HG02981 (cell line): Measurements from ENCODE around the gene MPPED1.

Experiments
- ATAC-seq: cut with Tn5 transposase; IDR thresholded peaks from one replicate; pipeline ENCODE4 v1.9.1; 2021; ENCODE audit warnings: mild to moderate bottlenecking, moderate library complexity; ENCODE audit not compliant: unreplicated experiment

Gene MPPED1

GRCh38 chr22:43491177-43491576 lies 79.4 kb downstream of the MPPED1 start:
- ATAC-seq: no peak

DNA sequence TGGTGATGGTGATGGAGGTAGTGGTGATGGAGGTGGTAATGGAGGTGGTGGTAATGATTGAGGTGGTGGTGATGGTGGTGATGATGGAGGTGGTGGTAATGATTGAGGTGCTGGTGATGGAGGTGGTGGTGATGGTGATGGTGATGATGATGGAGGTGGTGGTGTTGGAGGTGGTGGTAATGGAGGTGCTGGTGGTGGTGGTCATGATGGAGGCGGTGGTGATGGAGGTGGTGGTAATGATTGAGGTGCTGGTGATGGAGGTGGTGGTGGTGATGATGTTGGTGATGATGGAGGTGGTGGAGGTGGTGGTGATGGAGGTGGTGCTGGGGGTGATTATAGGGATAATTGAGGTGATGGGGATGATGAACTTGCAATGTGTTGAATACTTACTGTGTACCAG lies 79.9 kb downstream of the MPPED1 start:
- ATAC-seq: no peak

DNA sequence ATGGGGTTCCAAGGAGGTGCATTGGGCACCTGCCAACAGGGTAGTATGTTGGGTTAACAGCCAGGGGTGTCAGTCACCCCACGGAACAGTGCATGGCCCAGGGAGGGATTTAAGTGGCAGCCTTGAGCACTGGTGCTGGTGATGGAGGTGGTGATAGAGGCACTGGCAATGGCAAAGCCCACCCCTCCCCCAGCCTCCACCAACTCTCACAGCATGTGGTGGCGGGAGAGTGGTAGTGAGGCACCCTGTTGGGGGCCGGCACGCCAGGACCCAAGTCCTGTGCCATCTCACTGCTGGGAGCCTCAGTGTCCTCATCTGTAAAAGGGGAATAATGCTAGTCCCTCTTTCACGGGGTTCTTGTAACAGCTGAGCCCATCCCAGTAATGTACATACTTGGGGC lies 81.5 kb downstream of the MPPED1 start:
- no peak for ATAC-seq

DNA sequence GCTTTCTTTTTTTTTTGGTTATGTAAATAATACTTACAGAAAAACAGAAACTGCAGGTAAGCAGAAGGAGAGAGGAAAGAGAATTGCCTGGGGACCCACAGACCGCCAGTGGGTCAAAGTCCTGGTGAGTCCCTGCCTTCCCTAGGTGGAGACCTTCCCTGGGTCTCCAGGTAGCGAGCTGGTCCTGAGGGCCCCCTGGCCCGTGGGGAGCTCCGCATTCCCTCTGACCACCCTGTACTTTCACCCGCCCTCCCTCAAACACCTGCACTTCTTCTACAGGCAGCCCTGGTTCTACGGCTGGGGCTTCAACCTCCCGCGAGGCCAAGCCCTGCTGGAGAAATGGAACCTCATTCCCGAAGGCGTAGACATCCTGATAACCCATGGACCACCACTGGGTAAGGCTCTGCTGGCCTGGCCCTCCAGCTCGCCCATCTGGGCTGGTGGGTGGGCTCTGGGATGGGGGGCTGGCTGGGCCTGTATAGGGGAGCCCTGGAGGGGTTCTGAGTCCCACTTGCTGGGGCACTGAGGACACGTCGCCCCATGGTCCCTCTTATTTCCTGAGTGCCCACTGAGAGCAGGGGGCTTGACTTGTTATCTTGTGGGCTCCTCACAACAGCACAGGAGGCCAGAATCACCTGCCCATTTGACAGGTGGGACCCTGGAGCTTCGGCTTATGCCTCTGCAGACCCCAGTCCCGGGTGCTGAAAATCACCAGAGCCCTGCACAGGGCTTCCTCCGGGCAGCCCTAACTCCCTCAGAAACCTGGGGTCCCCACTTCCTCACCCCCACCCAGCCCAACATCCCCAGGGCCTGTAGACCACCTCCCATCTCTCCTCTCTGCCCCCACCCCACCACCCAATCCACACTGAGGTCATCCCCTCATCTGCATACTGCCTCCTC lies 86.4 kb downstream of the MPPED1 start:
- ATAC-seq: no peak

DNA sequence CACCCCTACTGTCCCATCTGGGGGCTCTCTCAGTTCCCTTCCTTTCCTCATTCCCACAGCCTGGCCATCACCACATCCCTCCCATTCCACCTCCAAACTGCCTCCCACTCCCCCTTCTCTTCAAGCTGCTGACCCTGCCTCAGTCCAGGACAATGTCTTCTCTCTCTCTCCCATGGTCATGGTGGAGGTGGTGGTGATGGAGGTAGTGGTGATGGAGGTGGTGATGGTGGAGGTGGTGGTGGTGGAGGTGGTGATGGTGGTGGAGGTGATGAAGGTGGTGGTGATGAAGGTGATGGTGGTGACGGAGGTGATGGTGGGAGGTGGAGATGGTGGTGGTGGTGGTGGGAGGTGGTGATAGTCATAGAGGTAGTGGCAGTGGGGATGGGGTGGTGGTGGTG lies 87.0 kb downstream of the MPPED1 start:
- no peak for ATAC-seq

DNA sequence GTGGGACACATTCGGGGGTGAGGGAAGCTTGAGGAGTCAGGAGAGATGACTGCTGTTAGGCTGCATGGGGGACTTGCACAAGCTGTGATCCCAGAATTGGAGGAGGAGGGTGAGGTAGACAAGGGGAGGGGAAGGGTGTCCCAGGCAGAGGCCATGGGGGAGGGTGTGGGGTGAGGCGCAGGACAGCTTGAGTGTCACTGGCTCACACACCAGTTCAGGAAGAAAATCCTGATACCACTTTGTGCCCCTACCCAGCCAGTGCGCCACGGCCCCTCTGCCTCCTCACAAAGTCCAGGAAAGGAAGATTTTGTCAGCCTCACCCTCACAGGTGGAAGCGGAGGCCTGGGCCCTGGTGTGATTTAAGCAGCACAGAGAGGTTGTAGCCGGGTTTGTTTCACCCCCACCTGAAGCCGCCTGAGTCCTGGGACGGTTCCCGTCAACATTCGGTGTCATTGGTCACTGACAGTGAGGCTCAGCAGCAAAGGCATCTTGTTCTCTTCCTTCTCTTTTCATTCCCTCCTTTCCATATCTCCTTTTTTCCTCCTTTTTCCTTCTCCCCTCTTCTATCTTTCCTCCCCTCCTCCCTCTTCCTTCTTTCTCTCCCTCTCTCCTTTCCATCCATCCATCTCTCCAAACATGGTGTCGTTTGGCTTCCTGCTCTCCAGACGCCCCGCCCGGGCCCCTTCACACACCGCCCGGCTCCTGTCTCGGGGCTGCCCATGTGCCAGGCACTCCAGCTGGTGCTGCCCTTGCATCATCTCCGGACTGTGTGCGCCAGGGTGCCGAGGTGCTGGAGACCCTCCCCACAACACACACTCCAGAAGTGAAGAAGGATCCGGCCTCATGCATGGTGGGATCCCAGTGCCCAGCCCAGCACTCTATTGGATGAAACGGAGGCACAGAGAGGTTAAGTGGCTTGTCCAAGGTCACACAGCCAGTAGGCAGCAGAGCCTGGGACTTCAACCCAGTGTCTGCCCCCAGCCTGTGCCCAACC lies 89.3 kb downstream of the MPPED1 start:
- ATAC-seq: no peak

- ATAC-seq: no peak
These were observed 90.1 kb downstream of the MPPED1 start for GRCh38 chr22:43501878-43502277.

DNA sequence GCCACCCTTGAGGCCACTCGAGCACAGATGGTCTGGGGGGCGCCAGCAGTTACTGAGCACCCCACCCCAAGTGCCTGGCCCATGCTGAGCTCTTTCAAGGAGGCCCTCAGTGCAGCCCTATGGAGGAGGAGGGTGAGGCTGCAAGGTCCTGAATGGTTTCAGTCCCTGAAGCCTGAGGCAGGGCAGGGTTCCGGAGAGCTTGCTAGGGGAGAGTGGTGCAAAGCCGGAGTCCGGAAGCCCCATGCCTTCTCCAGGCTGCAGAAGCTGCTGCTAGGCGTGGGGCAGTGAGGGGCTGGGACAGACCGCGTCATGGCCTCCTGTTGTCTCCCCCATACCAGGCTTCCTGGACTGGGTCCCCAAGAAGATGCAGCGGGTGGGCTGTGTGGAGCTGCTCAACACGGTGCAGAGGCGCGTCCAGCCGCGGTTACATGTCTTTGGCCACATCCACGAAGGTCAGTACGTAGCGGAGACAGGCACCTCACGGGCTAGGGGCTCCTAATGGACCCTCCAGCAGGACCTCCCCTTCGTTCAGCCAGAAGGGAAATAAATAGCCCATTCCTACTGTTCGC lies 90.6 kb downstream of the MPPED1 start:
- no peak for ATAC-seq

- ATAC-seq: no peak
These were observed 92.3 kb downstream of the MPPED1 start for GRCh38 chr22:43504068-43504467.

GRCh38 chr22:43504666-43505261 lies 93.0 kb downstream of the MPPED1 start:
- ATAC-seq: no peak

DNA sequence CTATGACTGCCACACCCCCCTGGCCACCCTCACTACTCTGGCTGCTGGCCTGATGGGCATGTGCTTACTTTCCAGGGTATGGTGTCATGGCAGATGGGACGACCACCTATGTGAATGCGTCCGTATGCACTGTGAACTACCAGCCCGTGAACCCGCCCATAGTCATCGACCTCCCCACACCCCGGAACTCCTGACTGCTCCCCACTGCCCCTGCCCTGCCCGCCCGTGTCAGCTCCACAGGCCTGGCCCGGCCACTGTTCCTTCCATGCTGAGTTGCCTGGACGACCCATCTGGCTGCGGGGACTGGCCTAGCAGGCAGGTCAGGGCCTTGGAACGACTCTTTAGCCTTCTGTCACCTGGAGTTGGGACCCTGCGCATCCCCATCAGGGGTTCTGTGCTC lies 93.6 kb downstream of the MPPED1 start:
- ATAC-seq: no peak

- ATAC-seq: no peak
These were observed 94.1 kb downstream of the MPPED1 start for GRCh38 chr22:43505896-43506295.

GRCh38 chr22:43506487-43506886 lies 94.7 kb downstream of the MPPED1 start:
- no peak for ATAC-seq

- no peak for ATAC-seq
These were observed 95.4 kb downstream of the MPPED1 start for GRCh38 chr22:43507235-43507634.

DNA sequence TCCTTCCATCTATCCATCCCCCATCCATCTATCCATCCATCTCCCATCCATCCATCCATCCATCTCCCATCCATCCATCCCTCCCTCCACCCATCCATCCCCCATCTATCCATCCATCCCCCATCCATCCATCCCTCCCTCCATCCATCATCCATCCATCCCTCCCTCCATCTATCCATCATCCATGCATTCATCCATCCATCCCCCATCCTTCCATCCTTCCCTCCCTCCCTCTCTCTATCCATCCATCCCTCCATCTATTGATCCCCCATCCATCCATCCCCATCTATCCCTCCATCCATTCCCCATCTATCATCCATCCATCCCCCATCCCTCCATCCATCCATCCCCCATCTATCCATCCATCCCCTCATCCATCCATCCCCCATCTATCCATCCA lies 96.7 kb downstream of the MPPED1 start:
- no peak for ATAC-seq

DNA sequence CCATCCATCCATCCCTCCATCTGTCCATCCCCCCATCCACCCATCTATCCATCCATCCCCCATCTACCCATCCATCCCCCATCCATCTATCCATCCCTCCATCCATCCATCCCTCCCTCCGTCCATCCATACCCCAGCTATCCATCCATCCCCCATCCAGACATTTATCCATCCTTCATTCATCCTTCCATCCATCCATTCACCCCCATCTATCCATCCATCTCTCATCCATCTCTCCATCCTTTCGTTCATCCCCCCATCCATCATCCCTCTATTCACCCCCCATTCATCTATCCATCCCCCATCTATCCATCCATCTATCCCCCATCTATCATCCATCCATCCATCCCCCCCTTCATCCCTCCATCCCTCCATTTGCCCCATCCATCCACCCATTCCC lies 97.5 kb downstream of the MPPED1 start:
- no peak for ATAC-seq

DNA sequence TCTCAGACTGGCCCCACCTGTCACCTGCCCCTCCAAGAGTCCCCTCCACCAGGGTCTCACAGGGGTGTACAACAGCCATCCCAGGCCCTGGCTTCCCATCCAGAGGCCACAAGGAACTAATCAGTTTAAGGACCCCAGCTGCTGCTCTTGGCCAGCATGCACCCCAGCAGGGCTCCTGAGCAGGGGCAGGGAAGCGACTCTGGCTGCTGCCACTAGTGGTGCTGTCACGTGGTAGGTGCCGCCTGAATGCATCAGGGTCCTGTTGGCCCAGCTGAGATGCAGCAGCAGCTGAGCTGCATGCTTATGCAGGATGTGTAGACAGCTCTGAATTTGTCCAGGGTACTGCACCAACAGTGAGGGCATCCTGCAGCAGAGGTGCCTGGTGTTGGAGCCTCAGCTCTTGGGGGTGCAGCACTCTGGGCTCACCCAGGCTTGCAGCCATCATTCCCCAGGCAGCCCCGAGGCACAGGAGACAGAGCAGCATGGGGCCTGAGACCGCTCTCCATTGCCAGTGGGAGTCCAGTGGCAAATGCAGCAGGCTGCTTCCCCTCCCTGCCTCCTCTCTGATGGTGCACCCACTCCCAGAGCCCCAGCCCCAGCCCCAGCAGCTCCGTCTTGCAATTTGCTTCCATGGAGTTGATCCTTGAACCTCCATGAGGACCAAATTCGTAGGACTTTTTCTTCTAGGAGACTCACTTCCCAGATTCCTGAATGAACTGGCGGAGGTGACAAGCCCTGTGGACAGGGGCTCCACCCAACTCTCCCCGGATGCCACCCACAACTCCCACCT lies 98.7 kb downstream of the MPPED1 start:
- no peak for ATAC-seq

DNA sequence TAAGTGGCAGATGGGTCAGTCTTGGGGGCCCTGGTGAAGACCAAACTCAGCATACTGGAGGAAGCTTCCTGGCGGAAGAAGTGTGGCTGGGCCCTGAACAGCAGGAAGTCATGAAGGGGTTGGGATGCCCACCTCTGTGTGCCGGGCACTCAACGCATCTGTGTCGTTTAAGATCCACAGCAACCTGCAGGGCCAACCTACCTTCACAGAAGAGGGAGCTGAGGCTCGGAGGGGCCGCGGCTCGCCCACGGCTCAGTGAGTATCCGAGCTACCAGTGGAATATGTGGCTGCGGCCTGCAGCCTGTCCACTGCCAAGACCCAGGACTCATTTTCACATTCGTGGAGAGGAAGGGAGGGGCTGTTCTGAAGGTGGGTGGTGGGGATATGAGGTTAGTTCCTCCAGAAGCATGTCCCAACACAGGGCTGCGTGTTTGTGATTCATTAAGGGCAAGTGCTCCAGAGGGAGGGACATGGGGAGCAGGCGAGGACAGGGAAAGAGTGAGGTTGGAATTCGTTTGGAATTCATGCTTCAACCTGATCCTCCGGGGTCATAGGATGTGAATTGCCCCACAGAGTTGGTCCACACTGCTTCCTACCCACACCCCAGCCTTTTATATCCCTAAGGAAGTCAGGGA lies 99.6 kb downstream of the MPPED1 start:
- no peak for ATAC-seq

- no peak for ATAC-seq
These were observed 100.5 kb downstream of the MPPED1 start for GRCh38 chr22:43512279-43512678.
